WTC11 (cell line): Measurements from ENCODE around the gene THSD7B.

Experiments used
- CREB1 ChIP-seq: sonication (generic); formaldehyde crosslinking; IDR thresholded peaks from 2 replicates; pipeline ENCODE4 v1.8.0; 2023; ENCODE audit warnings: mild to moderate bottlenecking, missing genetic modification reagents
- CTCF ChIP-seq: fragments of 200-600 bp; IDR thresholded peaks from 2 replicates; pipeline ENCODE4 v1.8.0; 2022; ENCODE audit warnings: antibody characterized with exemption
- E2F4 ChIP-seq: sonication (generic); formaldehyde crosslinking; IDR thresholded peaks from 2 replicates; pipeline ENCODE4 v1.8.1; 2022; ENCODE audit warnings: low read depth, mild to moderate bottlenecking, moderate library complexity, missing genetic modification reagents, borderline replicate concordance
- FOXP4 ChIP-seq: sonication (generic); formaldehyde crosslinking; IDR thresholded peaks from 2 replicates; pipeline ENCODE4 v1.8.0; 2022; ENCODE audit warnings: mild to moderate bottlenecking, missing genetic modification reagents
- IRF1 ChIP-seq: sonication (generic); formaldehyde crosslinking; IDR thresholded peaks from 2 replicates; pipeline ENCODE4 v1.8.0; 2023; ENCODE audit warnings: missing genetic modification reagents
- JUN ChIP-seq: sonication (generic); formaldehyde crosslinking; IDR thresholded peaks from 2 replicates; pipeline ENCODE4 v1.8.0; 2023; ENCODE audit warnings: mild to moderate bottlenecking, missing genetic modification reagents
- MAX ChIP-seq: sonication (generic); formaldehyde crosslinking; IDR thresholded peaks from 2 replicates; pipeline ENCODE4 v1.8.0; 2022; ENCODE audit warnings: mild to moderate bottlenecking, missing genetic modification reagents
- MLX ChIP-seq: sonication (generic); formaldehyde crosslinking; IDR thresholded peaks from 2 replicates; pipeline ENCODE4 v1.8.1; 2023; ENCODE audit warnings: mild to moderate bottlenecking, missing genetic modification reagents, moderate library complexity
- NFE2L1 ChIP-seq: sonication (generic); formaldehyde crosslinking; IDR thresholded peaks from 2 replicates; pipeline ENCODE4 v1.8.1; 2023; ENCODE audit warnings: missing genetic modification reagents
- SMAD3 ChIP-seq: sonication (generic); formaldehyde crosslinking; IDR thresholded peaks from 2 replicates; pipeline ENCODE4 v1.8.0; 2022; ENCODE audit warnings: missing genetic modification reagents, mild to moderate bottlenecking, borderline replicate concordance
- STAT6 ChIP-seq: sonication (generic); formaldehyde crosslinking; conservative IDR thresholded peaks from 2 replicates; pipeline ENCODE4 v1.8.1; 2023; ENCODE audit warnings: mild to moderate bottlenecking, low read depth, missing genetic modification reagents, moderate library complexity
- ZBTB43 ChIP-seq: sonication (generic); formaldehyde crosslinking; IDR thresholded peaks from 2 replicates; pipeline ENCODE4 v1.8.1; 2023; ENCODE audit warnings: mild to moderate bottlenecking, missing genetic modification reagents

- no peak for TF ChIP-seq MLX (CRISPR knock-in tag)
- TF ChIP-seq E2F4: no peak
- TF ChIP-seq STAT6: no peak
- TF ChIP-seq CTCF: no peak
- TF ChIP-seq FOXP4 (CRISPR knock-in tag): no peak
- no peak for TF ChIP-seq IRF1 (CRISPR knock-in tag)
- TF ChIP-seq JUN (CRISPR knock-in tag): no peak
- TF ChIP-seq MAX: no peak
- TF ChIP-seq SMAD3 (CRISPR knock-in tag): no peak
- no peak for TF ChIP-seq NFE2L1
- no peak for TF ChIP-seq CREB1 (CRISPR knock-in tag)
- no peak for TF ChIP-seq ZBTB43 (CRISPR knock-in tag)
Measured at GRCh38 chr2:137535897-137536296, 770.6 kb downstream of the THSD7B start.
